Fibroblast of skin of right quadriceps (primary cell): Measurements from ENCODE around the gene RAD51D.
"Not testable (repeated sequence)": the region's sequence is repeated elsewhere in the genome, so short reads cannot be mapped to it uniquely, and the experiment has no call there.

Experiments
- DNase-seq: peaks from one replicate; pipeline ENCODE4 v3.0.0-alpha.2; 2013

The RAD51D gene

GRCh38 chr17:35119370-35120165 lies at the start of gene RAD51D:
TSS of gene RAD51D (minus strand) at chr17:35119860. CDS start at chr17:35119613, 247 bp downstream.
- DNase-seq = peak; percentile 69

- peak; percentile 20 for DNase-seq
Measured at GRCh38 chr17:35167666-35168065, 48.0 kb upstream of the RAD51D start.

- no peak for DNase-seq
Measured at GRCh38 chr17:35167046-35167445, 47.4 kb upstream of the RAD51D start.

- DNase-seq = no peak
Measured at GRCh38 chr17:35166526-35166925, 46.9 kb upstream of the RAD51D start.

GRCh38 chr17:35164716-35165115 lies 45.1 kb upstream of the RAD51D start:
- no peak for DNase-seq

- DNase-seq = no peak
Measured at GRCh38 chr17:35163886-35164285, 44.2 kb upstream of the RAD51D start.

GRCh38 chr17:35162755-35163154 lies 43.1 kb upstream of the RAD51D start:
- no peak for DNase-seq

GRCh38 chr17:35161281-35161761 lies 41.7 kb upstream of the RAD51D start:
- DNase-seq = no peak

GRCh38 chr17:35160354-35161201 lies 40.9 kb upstream of the RAD51D start:
- no peak for DNase-seq

GRCh38 chr17:35159940-35160339 lies 40.3 kb upstream of the RAD51D start:
- DNase-seq = no peak

- DNase-seq = no peak
Measured at GRCh38 chr17:35155246-35155645, 35.6 kb upstream of the RAD51D start.

GRCh38 chr17:35154196-35155165 lies 34.8 kb upstream of the RAD51D start:
- no peak for DNase-seq

GRCh38 chr17:35152421-35153140 lies 32.9 kb upstream of the RAD51D start:
- DNase-seq = no peak

- not testable (repeated sequence) for DNase-seq
Measured at GRCh38 chr17:35151080-35151479, 31.4 kb upstream of the RAD51D start.

GRCh38 chr17:35149941-35150340 lies 30.3 kb upstream of the RAD51D start:
- no peak for DNase-seq

- DNase-seq = no peak
Measured at GRCh38 chr17:35148144-35148543, 28.5 kb upstream of the RAD51D start.

- DNase-seq = no peak
Measured at GRCh38 chr17:35147375-35147905, 27.8 kb upstream of the RAD51D start, which contains the start of gene UNC45B. TSS of gene UNC45B (plus strand) at chr17:35147817. CDS start at chr17:35148264, 447 bp downstream.

GRCh38 chr17:35146214-35146833 lies 26.7 kb upstream of the RAD51D start:
- DNase-seq = no peak

- no peak for DNase-seq
Measured at GRCh38 chr17:35144840-35145239, 25.2 kb upstream of the RAD51D start.

- no peak for DNase-seq
Measured at GRCh38 chr17:35142467-35142796, 22.8 kb upstream of the RAD51D start.
